Measurements from ENCODE around the gene GRIK4. TPM values are rescaled to one million over a fixed set of nuclear protein-coding genes. Genes with fewer than 3 reads are reported as not detected.

Gene GRIK4
- total RNA-seq, 2 donors from 2014 or later: 0.05 to 1.7 TPM

DNA sequence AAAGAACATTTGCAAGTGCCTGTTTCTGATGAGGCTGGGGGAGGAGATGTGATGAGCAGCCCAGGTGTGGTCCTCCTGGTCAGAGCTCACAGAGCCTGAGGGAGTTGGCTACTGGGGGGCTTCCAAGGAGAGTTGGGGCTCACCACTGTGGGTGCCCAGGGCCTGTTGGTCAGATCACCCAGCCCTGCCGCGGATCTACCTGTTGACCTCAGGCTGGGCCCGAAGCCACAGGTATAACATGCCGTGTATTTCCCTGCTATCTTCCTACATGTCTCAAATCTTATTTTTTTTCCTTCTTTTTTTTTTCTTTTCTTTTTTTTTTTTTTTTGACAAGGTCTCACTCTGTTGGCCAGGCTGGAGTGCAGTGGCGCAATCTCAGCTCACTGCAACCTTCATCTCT is 312.7 kb downstream of the GRIK4 start:
- H3K27me3 ChIP-seq (replicated peaks; ENCODE audit: insufficient read depth): no peaks in the 10 kb centered on the region
- WGBS: 97% methylated on average over 5 of the region's 5 CpGs
- intact Hi-C loops (cut with DNase I): no loop called here

DNA sequence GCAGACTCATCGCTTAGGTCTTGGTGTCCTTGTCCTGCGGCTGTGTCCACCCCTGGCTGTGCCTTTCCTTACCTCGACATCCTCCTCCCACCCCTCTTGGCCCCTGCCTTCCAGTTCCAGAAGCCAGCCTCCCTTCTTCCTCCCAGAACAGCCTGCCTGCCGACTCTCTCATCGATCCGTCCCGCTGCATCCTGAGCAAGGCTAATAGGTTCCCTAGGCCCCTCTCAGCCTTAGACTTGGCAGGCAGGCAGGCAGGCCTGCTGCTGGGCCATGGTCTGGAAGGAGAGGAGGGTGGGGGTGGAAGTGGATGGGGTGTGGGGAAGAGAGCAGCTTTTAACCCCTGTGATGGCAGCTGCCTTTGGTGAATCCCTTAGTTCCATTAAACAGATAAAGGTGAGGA is 315.6 kb downstream of the GRIK4 start:
- Histone ChIP-seq H3K36me3 (no peaks in the 10 kb centered on the region), H3K27me3 (replicated peaks; ENCODE audit: insufficient read depth) (no peaks in the 10 kb centered on the region), H3K9me3 (no peaks in the 10 kb centered on the region), H3K4me3 (no peak overlapping the region), H3K27ac (no peak overlapping the region), H3K4me1 (replicated peaks) (no peaks in the 10 kb centered on the region)
- WGBS: 75% methylated on average over 7 of the region's 7 CpGs
- DNase-seq (ENCODE audit: low spot score): no peak
- intact Hi-C loops (cut with DNase I): no loop called here
- TF ChIP-seq, protein P1, sequence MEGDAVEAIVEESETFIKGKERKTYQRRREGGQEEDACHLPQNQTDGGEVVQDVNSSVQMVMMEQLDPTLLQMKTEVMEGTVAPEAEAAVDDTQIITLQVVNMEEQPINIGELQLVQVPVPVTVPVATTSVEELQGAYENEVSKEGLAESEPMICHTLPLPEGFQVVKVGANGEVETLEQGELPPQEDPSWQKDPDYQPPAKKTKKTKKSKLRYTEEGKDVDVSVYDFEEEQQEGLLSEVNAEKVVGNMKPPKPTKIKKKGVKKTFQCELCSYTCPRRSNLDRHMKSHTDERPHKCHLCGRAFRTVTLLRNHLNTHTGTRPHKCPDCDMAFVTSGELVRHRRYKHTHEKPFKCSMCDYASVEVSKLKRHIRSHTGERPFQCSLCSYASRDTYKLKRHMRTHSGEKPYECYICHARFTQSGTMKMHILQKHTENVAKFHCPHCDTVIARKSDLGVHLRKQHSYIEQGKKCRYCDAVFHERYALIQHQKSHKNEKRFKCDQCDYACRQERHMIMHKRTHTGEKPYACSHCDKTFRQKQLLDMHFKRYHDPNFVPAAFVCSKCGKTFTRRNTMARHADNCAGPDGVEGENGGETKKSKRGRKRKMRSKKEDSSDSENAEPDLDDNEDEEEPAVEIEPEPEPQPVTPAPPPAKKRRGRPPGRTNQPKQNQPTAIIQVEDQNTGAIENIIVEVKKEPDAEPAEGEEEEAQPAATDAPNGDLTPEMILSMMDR (IDR thresholded peaks at IDR 0.05): no peak
- no peak for TF ChIP-seq POLR2A (IDR thresholded peaks at IDR 0.05)
- TF ChIP-seq POLR2AphosphoS5 (IDR thresholded peaks at IDR 0.05): no peak

More for the DNA sequence above, 312.7 kb downstream of the GRIK4 start:
- TF ChIP-seq POLR2AphosphoS5 (IDR thresholded peaks at IDR 0.05): no peak
- TF ChIP-seq, protein P1 (IDR thresholded peaks at IDR 0.05): no peak
- TF ChIP-seq POLR2A (IDR thresholded peaks at IDR 0.05): no peak
- DNase-seq (ENCODE audit: low spot score): no peak
- no peak overlapping the region for H3K4me3 ChIP-seq
- no peak overlapping the region for H3K27ac ChIP-seq
- H3K36me3 ChIP-seq: no peaks in the 10 kb centered on the region
- no peaks in the 10 kb centered on the region for H3K4me1 ChIP-seq (replicated peaks)
- no peaks in the 10 kb centered on the region for H3K9me3 ChIP-seq

DNA sequence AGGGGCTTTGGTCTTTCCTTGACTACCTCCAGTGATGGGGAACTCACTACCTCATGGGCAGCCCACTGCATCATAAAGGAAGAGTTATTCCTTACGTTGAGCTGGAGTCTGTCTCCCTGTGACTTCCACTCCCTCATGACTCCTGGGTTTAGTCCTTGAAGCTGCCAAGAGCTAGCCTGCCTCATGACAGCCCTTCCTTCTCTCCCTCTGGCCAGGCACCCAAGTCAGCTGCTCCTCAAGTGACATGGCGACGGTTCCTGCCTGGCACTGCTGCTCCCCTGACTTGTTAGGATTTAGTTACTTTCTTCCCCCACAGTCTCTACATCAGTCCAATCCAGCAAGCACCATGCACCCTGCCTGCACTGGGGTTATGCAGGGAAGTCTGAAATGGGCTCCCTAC is 316.3 kb downstream of the GRIK4 start:
- no peaks in the 10 kb centered on the region for H3K9me3 ChIP-seq
- no peak for DNase-seq (ENCODE audit: low spot score)
- 89% methylated on average over 3 of the region's 3 CpGs for WGBS
- no peak overlapping the region for H3K27ac ChIP-seq
- no peaks in the 10 kb centered on the region for H3K4me1 ChIP-seq (replicated peaks)
- H3K4me3 ChIP-seq: no peak overlapping the region
- TF ChIP-seq POLR2AphosphoS5 (IDR thresholded peaks at IDR 0.05): no peak
- TF ChIP-seq, protein P1 (IDR thresholded peaks at IDR 0.05): no peak
- intact Hi-C loops (cut with DNase I): no loop called here
- no peaks in the 10 kb centered on the region for H3K36me3 ChIP-seq
- no peaks in the 10 kb centered on the region for H3K27me3 ChIP-seq (replicated peaks; ENCODE audit: insufficient read depth)

DNA sequence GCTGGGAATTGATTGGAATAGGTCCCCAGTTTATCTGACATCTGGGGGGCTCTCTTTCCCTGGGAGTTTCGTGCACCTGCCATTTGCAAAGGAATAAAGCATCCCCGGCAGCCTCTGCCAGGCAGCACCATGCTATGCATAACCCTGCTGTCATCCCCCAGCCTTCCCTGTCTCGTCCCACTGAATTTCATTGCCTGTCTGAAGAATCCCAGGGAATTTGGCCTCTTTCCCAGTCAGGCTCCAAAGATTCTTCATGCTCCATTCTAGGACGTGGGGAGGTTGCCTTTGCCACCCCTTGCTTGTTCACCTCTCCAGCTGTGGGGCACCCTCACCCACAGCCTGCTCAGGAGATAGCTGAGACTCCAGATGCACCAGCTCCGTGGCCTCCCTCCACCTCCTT is 317.3 kb downstream of the GRIK4 start:
- TF ChIP-seq POLR2AphosphoS5 (IDR thresholded peaks at IDR 0.05): no peak
- no peak for TF ChIP-seq POLR2A (IDR thresholded peaks at IDR 0.05)
- TF ChIP-seq, protein P1 (IDR thresholded peaks at IDR 0.05): no peak
- 39% methylated on average over 5 of the region's 5 CpGs for WGBS

DNA sequence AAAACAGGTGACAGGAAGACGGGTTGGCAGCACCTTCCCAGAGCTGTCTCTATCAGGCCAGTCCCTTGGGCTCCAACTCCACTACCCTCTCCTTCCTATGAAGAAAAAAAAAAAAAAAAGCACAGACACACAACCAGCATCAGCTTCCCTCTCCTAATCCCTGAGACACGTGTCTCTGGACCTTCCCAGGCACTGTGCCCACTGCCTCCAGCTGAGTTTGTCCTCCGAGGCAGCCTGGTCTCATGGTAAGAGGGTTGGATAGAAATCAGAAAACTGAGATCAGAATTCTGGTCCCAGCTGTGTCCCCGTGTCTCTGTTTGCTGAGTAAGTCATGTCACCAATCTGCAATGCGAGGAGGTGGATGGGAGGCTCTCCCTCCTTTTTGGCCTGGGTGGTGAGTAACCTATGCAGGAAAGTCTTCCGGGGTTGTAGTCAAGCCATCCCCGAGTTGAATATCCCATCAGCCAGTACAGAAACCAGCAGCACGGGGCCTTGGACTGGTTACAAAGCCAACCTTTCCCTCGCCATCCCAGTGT is 318.6 kb downstream of the GRIK4 start:
- Histone ChIP-seq H3K4me1 (replicated peaks) (no peaks in the 10 kb centered on the region), H3K27me3 (replicated peaks; ENCODE audit: insufficient read depth) (no peaks in the 10 kb centered on the region), H3K27ac (no peak overlapping the region), H3K4me3 (no peak overlapping the region), H3K36me3 (no peaks in the 10 kb centered on the region), H3K9me3 (no peaks in the 10 kb centered on the region)
- WGBS: 76% methylated on average over 9 of the region's 9 CpGs
- intact Hi-C loops (cut with DNase I): no loop called here
- TF ChIP-seq POLR2A (IDR thresholded peaks at IDR 0.05) (no peak), POLR2AphosphoS5 (IDR thresholded peaks at IDR 0.05) (no peak)
- TF ChIP-seq, protein P1 (IDR thresholded peaks at IDR 0.05): no peak
- no peak for DNase-seq (ENCODE audit: low spot score)

More for the DNA sequence above, 317.3 kb downstream of the GRIK4 start:
- no peaks in the 10 kb centered on the region for H3K36me3 ChIP-seq
- no peak overlapping the region for H3K27ac ChIP-seq
- H3K9me3 ChIP-seq: no peaks in the 10 kb centered on the region
- no peaks in the 10 kb centered on the region for H3K4me1 ChIP-seq (replicated peaks)
- DNase-seq (ENCODE audit: low spot score): no peak
- intact Hi-C loops (cut with DNase I): no loop called here
- H3K4me3 ChIP-seq: no peak overlapping the region
- no peaks in the 10 kb centered on the region for H3K27me3 ChIP-seq (replicated peaks; ENCODE audit: insufficient read depth)
